Hepatocyte (in vitro differentiated cells): ENCODE results near the gene ITM2C.

Experiments
- EZH2 ChIP-seq: fragments of 200-600 bp; sonication (generic); IDR thresholded peaks from 2 replicates; pipeline ENCODE4 v1.6.1; 2016; ENCODE audit warnings: antibody characterized with exemption, mild to moderate bottlenecking, borderline replicate concordance
- EZH2phosphoT487 ChIP-seq: fragments of 200-600 bp; sonication (generic); IDR thresholded peaks from one replicate; pipeline ENCODE4 v1.6.1; 2018; ENCODE audit warnings: antibody characterized with exemption, mild to moderate bottlenecking, low read depth, moderate library complexity; ENCODE audit not compliant: unreplicated experiment, severe bottlenecking
- TF ChIP-seq, protein P1 (sequence below): fragments of 200-600 bp; sonication (generic); IDR thresholded peaks from 2 replicates; pipeline ENCODE4 v1.5.1; 2016; ENCODE audit warnings: antibody characterized with exemption, mild to moderate bottlenecking; ENCODE audit not compliant: poor library complexity

DNA sequence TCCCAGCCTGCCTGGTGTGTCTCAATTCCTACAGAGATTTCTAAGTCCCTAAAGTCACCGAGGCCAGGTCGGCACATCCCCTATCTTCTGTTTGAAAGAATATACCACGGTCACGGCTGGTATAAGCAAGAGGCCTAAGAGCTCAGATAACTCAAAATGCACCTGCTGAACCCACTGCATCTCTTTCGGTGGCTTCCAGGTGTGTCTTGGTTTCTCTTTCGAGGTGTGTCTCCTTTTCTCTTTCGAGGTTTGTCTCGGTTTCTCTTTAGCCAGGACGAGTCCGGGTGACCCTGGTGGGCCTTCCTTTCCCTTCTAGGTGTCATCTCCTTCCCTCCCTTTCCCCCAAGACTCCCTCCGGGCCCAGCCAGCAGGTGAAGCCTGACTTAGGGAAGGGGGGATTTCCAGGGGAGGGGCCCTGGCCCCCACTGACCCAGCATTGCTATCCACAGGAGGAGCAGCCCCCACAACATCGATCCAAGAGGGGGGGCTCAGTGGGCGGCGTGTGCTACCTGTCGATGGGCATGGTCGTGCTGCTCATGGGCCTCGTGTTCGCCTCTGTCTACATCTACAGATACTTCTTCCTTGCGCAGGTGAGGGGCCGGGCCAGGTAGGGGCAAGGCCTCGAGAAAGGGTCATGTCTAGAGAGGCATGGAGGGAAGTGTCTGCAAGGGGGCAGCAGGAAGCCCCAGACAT lies 8.4 kb downstream of the ITM2C start:
- TF ChIP-seq EZH2phosphoT487 (no peak), EZH2 (no peak)
- TF ChIP-seq, protein P1, sequence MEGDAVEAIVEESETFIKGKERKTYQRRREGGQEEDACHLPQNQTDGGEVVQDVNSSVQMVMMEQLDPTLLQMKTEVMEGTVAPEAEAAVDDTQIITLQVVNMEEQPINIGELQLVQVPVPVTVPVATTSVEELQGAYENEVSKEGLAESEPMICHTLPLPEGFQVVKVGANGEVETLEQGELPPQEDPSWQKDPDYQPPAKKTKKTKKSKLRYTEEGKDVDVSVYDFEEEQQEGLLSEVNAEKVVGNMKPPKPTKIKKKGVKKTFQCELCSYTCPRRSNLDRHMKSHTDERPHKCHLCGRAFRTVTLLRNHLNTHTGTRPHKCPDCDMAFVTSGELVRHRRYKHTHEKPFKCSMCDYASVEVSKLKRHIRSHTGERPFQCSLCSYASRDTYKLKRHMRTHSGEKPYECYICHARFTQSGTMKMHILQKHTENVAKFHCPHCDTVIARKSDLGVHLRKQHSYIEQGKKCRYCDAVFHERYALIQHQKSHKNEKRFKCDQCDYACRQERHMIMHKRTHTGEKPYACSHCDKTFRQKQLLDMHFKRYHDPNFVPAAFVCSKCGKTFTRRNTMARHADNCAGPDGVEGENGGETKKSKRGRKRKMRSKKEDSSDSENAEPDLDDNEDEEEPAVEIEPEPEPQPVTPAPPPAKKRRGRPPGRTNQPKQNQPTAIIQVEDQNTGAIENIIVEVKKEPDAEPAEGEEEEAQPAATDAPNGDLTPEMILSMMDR: no peak
